Common myeloid progenitor, CD34-positive (primary cell): Measurements from ENCODE around the gene MUC16.

Source experiments
- CTCF ChIA-PET: fragments of 350-600 bp; sonication (Branson Sonifier 250); formaldehyde crosslinking; loops from one replicate; lab custom pipeline; 2021; ENCODE audit warnings: antibody characterized with exemption; lab: Charles Lee
- POLR2A ChIA-PET: fragments of 350-600 bp; sonication (Branson Sonifier 250); formaldehyde crosslinking; loops from one replicate; lab custom pipeline; 2021; ENCODE audit warnings: antibody characterized with exemption; lab: Charles Lee
- DNase-seq, 3 donors: peaks; one replicate each; pipeline versions ENCODE4 v3.0.0 to v3.0.0-alpha.2; 2013
- H3K27ac ChIP-seq, 2 experiments: 1 replicate in 1 of 2; 2 replicates in 1 of 2; pipeline ENCODE4 v1.7.0; 2013; ENCODE audit warnings: inconsistent platforms in 2 of 2, low read length in 2 of 2, mild to moderate bottlenecking in 2 of 2, low read depth in 1 of 2, moderate library complexity in 1 of 2; ENCODE audit not compliant: severe bottlenecking in 2 of 2, insufficient read depth in 1 of 2, poor library complexity in 1 of 2
- H3K27me3 ChIP-seq, 5 experiments: replicated peaks in 2 of 5; 1 replicate in 3 of 5; 2 replicates in 2 of 5; pipeline versions ENCODE4 v1.6.1 to v1.7.0; 2013; ENCODE audit warnings: low read length in 4 of 5, mild to moderate bottlenecking in 2 of 5, moderate library complexity in 2 of 5, inconsistent platforms in 1 of 5; ENCODE audit not compliant: insufficient read depth in 5 of 5, control insufficient read depth in 4 of 5
- H3K36me3 ChIP-seq, 4 experiments: 1 replicate in 2 of 4; 2 replicates in 2 of 4; pipeline versions ENCODE4 v1.6.1 to v1.7.0; 2013; ENCODE audit warnings: low read length in 3 of 4, control low read depth in 1 of 4, mild to moderate bottlenecking in 1 of 4; ENCODE audit not compliant: control insufficient read depth in 4 of 4, insufficient read depth in 4 of 4
- H3K4me1 ChIP-seq, 4 experiments: 1 replicate in 3 of 4; 2 replicates in 1 of 4; pipeline versions ENCODE4 v1.6.1 to v1.7.1; 2013; ENCODE audit warnings: low read length in 3 of 4, mild to moderate bottlenecking in 3 of 4, control low read depth in 1 of 4, inconsistent platforms in 1 of 4, moderate library complexity in 1 of 4; ENCODE audit not compliant: control insufficient read depth in 4 of 4, insufficient read depth in 4 of 4; ENCODE audit errors: control extremely low read depth in 1 of 4
- H3K4me3 ChIP-seq, 7 experiments: 1 replicate in 4 of 7; 2 replicates in 3 of 7; pipeline versions ENCODE4 v1.5.1 to v1.7.0; 2013; ENCODE audit warnings: mild to moderate bottlenecking in 7 of 7, low read length in 6 of 7, moderate library complexity in 6 of 7, inconsistent platforms in 2 of 7, low read depth in 2 of 7, control low read depth in 1 of 7; ENCODE audit not compliant: insufficient read depth in 4 of 7, control insufficient read depth in 1 of 7; ENCODE audit errors: extremely low read depth in 1 of 7
- H3K9me3 ChIP-seq, 5 experiments: 1 replicate in 4 of 5; 2 replicates in 1 of 5; pipeline versions ENCODE4 v1.6.1 to v1.7.1; 2013; ENCODE audit warnings: low read length in 4 of 5, mild to moderate bottlenecking in 2 of 5, inconsistent platforms in 1 of 5, low read depth in 1 of 5, moderate library complexity in 1 of 5; ENCODE audit not compliant: control insufficient read depth in 4 of 5, insufficient read depth in 2 of 5; ENCODE audit errors: control extremely low read depth in 1 of 5
- WGBS: methylation state at CpG from one replicate; pipeline ENCODE4 v1.1.5; 2013; ENCODE audit not compliant: insufficient coverage; 5-methylcytosine and 5-hydroxymethylcytosine counted together

MUC16 gene

DNA sequence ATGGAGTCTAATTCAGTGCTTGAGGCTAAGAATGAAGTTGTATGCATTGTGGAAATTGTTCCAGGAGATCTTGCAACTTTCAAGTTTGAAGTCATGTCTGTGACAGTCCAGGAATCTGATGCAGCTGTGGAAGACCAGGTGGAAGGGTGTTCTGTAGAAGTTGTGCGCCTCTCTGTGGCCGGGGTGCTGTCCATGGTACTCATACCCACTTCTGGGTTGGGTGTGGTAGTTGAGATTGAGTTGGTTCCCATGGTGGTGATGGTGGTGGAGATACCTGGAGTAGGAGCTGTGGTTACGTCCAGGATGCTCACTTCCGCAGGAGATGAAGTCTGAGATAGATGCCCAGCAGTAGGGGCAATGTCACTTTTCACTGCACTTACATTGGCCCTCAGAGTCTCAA, 44.3 kb downstream of the MUC16 start:
- no peak for DNase-seq
- ChIA-PET POLR2A (interaction anchor here (0.6 kb wide), 1 partner anchor 24 kb away, joined by 3 read pairs; no protein-coding TSS in a partner anchor), CTCF (no interaction called here)
- no peak overlapping the region for H3K4me3 ChIP-seq
- peaks cover 0 to 1% (median 0%) of the 10 kb centered on the region in 5 experiments for H3K27me3 ChIP-seq
- H3K9me3 ChIP-seq, result peaks cover 0 to 3% (median 0%) of the 10 kb centered on the region in 5 experiments
- no peaks in the 10 kb centered on the region for H3K4me1 ChIP-seq
- H3K36me3 ChIP-seq, result no peaks in the 10 kb centered on the region
- WGBS, result 52% methylated on average over 3 of the region's 4 CpGs
- H3K27ac ChIP-seq, result no peak overlapping the region
